ENCODE measurements around the gene DNAJC3. TPM values are rescaled to one million over a fixed set of nuclear protein-coding genes. Genes with fewer than 3 reads are reported as not detected.
A peak's percentile ranks its signal among the peaks of the same experiment; 100 is the strongest.

Gene DNAJC3
- total RNA-seq, 4 donors from 2014 or later: 49.1 to 73.3 (median 53.1) TPM

DNA sequence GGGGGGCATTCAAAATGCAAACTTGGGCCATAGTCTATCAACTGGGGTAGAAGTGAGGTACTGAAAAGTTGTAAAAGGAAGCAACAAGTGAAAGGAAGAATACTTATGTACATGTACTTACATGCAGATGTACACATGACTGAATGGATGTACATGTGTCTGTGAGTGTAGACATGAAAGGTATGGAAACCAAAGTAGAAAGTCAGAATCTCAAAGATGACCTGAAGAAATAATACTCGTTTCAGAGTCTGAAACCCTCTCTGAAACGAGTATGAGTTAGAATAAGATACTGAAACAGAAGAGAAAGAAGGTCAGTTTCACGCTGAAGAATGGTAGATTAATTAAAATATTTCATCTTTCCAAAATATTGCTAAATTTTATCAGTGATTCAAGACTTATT lies 46.3 kb upstream of the DNAJC3 start:
- H3K27ac ChIP-seq: no peak overlapping the region
- H3K9me3 ChIP-seq: peaks cover 0 to 9% (median 0%) of the 10 kb centered on the region in 3 donors
- TF ChIP-seq, protein P1, sequence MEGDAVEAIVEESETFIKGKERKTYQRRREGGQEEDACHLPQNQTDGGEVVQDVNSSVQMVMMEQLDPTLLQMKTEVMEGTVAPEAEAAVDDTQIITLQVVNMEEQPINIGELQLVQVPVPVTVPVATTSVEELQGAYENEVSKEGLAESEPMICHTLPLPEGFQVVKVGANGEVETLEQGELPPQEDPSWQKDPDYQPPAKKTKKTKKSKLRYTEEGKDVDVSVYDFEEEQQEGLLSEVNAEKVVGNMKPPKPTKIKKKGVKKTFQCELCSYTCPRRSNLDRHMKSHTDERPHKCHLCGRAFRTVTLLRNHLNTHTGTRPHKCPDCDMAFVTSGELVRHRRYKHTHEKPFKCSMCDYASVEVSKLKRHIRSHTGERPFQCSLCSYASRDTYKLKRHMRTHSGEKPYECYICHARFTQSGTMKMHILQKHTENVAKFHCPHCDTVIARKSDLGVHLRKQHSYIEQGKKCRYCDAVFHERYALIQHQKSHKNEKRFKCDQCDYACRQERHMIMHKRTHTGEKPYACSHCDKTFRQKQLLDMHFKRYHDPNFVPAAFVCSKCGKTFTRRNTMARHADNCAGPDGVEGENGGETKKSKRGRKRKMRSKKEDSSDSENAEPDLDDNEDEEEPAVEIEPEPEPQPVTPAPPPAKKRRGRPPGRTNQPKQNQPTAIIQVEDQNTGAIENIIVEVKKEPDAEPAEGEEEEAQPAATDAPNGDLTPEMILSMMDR (IDR thresholded peaks at IDR 0.05): no peak
- TF ChIP-seq POLR2AphosphoS5 (IDR thresholded peaks at IDR 0.05): no peak
- TF ChIP-seq POLR2A (IDR thresholded peaks at IDR 0.05): no peak
- TF ChIP-seq EP300 (IDR thresholded peaks at IDR 0.05): no peak
- H3K36me3 ChIP-seq: peaks cover 0 to 67% of the 10 kb centered on the region in 2 donors
- H3K27me3 ChIP-seq: no peaks in the 10 kb centered on the region
- 77 to 79% methylated on average over 3 of the region's 3 CpGs for WGBS, 2 donors (ENCODE audit: low coverage in 1 of 2)
- H3K4me3 ChIP-seq: no peak overlapping the region
- ATAC-seq: no peak
- H3K4me1 ChIP-seq: no peaks in the 10 kb centered on the region

DNA sequence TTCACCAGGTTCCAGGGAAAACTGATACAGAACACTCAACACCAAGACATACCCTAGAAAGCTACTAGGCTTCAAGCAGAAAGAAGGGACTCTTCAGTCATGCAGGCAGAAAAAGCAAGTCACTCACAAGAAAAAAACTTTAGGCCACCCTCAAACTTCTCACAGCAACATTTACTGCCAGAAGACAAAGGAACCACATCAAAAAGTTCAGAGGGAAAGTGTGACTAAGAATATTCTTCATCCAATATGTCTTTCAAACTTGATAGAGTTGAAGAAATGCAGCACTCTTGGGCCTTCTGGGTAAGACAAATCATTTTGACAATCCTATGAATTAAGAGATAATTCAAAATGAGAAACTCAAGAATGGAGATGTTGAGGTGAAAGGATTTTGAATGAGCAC lies 40.1 kb upstream of the DNAJC3 start:
- peaks cover 0 to 8% (median 0%) of the 10 kb centered on the region in 3 donors for H3K4me1 ChIP-seq
- H3K4me3 ChIP-seq: no peak overlapping the region
- TF ChIP-seq POLR2AphosphoS5 (IDR thresholded peaks at IDR 0.05) (no peak), EP300 (IDR thresholded peaks at IDR 0.05) (no peak), POLR2A (IDR thresholded peaks at IDR 0.05) (no peak)
- TF ChIP-seq, protein P1 (IDR thresholded peaks at IDR 0.05): no peak
- H3K27ac ChIP-seq: no peak overlapping the region
- no peaks in the 10 kb centered on the region for H3K9me3 ChIP-seq
- peaks cover 6% of the 10 kb centered on the region for H3K27me3 ChIP-seq
- no peak for ATAC-seq
- peaks cover 0 to 13% of the 10 kb centered on the region in 2 donors for H3K36me3 ChIP-seq

DNA sequence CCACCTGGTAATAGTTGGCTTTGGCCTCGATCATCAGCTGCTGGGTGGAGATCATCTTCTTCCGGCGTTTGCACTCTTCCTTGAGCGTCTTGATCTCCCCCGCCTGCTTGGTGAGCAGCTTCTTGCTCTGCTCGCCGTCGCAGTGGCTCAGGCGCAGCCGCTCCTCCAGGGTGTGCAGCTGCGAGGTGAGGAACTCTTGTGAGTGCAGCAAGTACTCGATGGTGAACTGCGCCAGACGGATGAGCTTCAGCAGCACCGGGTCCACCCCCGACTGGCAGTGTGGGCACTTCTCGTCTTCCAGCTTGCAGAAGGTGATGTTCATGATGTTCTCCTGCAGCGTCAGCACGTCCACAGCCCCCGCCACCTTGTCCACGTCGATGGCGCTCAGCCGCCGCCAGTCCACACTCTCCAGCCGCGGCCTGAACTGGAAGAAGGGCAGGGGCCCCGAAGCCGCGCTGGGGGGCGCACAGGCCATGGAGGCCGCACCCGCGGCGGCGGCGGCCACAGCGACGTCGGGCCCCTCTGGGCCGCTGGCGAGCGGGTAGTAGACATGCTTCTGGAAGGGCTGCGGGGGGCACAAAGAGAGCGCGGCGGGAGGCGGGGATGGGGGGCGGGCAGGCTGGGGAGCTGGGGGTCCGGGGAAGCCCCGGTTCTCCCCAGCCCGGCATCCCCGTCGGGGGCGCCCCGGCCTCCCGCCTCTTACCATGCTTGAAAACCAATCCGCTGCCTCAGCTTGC lies 35.5 kb upstream of the DNAJC3 start:
- Histone ChIP-seq H3K9me3 (no peaks in the 10 kb centered on the region), H3K27me3 (peaks cover 24% of the 10 kb centered on the region), H3K27ac (peak overlapping the region in 3 of 4 donors; percentile 4 to 53 (median 49)), H3K4me1 (peaks cover 0 to 40% (median 11%) of the 10 kb centered on the region in 3 donors), H3K36me3 (no peaks in the 10 kb centered on the region), H3K4me3 (peak overlapping the region; percentile 59 to 61)
- ATAC-seq: no peak
- no peak for TF ChIP-seq POLR2A (IDR thresholded peaks at IDR 0.05)
- TF ChIP-seq, protein P1 (IDR thresholded peaks at IDR 0.05): no peak
- no peak for TF ChIP-seq EP300 (IDR thresholded peaks at IDR 0.05)
- no peak for TF ChIP-seq POLR2AphosphoS5 (IDR thresholded peaks at IDR 0.05)
- WGBS, 2 donors (ENCODE audit: low coverage in 1 of 2): 35 to 72% methylated on average over 3 to 5 of the region's 58 CpGs

DNA sequence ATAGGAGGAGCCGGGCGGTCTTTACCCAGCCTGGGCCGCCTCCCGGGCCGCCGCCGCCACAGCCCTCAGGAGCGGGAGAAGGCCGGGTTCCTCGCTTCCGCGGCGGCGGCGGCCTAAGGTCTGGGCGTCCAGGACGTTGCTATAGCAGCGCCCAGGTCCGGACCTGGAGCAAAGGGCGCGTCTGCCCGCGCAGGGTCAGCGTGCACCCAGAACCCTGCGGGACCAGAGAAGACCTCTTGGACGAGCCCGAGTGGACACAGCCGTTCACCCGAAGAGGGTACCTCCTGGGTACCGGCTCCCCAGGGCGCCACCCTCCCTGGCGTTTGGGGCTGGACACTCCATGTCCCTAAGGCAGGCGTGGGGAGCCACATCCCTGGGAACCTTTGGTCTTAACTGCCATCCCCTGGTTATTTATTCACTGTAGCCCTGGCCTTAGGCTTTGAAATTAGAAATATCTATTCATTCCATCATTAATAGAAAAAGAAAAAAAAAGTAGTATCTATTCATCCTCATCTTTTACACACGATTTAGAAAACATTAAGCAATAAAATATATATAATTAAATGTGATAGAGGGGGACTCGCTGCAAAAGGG lies 34.8 kb upstream of the DNAJC3 start:
- peaks cover 24% of the 10 kb centered on the region for H3K27me3 ChIP-seq
- peak overlapping the region in 2 of 4 donors; percentile 49 to 53 for H3K27ac ChIP-seq
- ATAC-seq: peak; percentile 61
- no peaks in the 10 kb centered on the region for H3K9me3 ChIP-seq
- peaks cover 0 to 40% (median 11%) of the 10 kb centered on the region in 3 donors for H3K4me1 ChIP-seq
- TF ChIP-seq, protein P1 (IDR thresholded peaks at IDR 0.05): no peak
- TF ChIP-seq EP300 (IDR thresholded peaks at IDR 0.05) (no peak), POLR2AphosphoS5 (IDR thresholded peaks at IDR 0.05) (no peak), POLR2A (IDR thresholded peaks at IDR 0.05) (no peak)
- WGBS, 2 donors (ENCODE audit: low coverage in 1 of 2): 25 to 29% methylated on average over 3 to 4 of the region's 35 CpGs
- peak overlapping the region; percentile 59 to 61 for H3K4me3 ChIP-seq
- no peaks in the 10 kb centered on the region for H3K36me3 ChIP-seq
